HG03025 (cell line): ENCODE data around the gene UFSP1.

Experiments
- ATAC-seq: cut with Tn5 transposase; IDR thresholded peaks from one replicate; pipeline ENCODE4 v1.9.1; 2021; ENCODE audit warnings: mild to moderate bottlenecking, moderate library complexity; ENCODE audit not compliant: unreplicated experiment, low FRiP score

The UFSP1 gene

DNA sequence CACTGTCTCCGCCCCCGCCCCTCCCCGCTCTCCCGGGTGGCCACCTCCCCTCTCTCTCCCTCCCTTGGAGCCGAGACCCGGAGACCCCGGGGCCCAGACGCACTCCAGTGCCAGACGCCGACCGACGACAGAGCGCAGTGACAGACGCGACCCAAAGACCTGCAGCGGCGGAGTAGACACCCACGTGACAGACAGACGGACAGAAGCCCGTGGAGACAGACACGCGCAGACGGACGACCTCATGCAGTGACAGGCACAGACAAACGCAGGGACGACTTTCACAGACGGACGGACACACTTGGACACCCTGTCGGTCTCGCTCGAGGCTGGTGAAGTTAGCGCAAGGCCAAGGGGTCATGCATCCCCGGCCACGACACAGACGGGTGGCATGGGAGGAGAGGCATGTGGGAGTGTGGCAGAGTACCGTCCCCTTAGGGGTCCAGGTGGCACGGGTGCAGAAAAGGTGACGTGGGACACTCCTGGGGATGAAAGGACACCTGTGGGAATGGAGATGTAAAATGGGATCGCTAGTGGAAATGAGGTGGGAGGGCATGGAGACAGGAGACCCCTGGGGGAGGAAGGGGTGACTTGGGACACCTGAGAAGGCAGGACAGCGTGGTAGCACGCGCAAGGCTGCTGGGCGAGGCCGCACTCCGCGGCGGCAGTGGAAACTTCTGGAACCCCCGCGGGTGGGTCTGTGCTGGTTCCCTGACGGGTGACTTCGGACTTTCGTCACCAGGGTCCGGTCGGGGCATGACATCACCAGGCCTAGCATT, 6.6 kb upstream of the UFSP1 start:
- no peak for ATAC-seq

DNA sequence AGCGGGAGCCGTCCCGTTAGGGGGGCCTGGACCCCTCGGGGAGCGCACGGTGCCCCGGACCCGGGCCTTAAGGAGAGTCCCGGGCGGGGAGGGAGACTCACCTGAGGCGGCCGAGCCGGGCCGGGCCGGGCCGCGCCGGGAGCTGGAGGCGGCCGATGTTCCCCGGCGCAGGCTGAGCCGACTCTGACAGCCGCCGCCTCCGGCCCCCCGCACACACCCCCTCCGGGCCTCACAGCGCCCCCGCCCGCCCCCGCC, 6.1 kb upstream of the UFSP1 start, which contains the start of gene ACHE:
Gene ACHE (minus strand): TSS at position 188 of the 255 bp plus-strand sequence. CDS start 1,656 bp downstream, outside the sequence.
- no peak for ATAC-seq

DNA sequence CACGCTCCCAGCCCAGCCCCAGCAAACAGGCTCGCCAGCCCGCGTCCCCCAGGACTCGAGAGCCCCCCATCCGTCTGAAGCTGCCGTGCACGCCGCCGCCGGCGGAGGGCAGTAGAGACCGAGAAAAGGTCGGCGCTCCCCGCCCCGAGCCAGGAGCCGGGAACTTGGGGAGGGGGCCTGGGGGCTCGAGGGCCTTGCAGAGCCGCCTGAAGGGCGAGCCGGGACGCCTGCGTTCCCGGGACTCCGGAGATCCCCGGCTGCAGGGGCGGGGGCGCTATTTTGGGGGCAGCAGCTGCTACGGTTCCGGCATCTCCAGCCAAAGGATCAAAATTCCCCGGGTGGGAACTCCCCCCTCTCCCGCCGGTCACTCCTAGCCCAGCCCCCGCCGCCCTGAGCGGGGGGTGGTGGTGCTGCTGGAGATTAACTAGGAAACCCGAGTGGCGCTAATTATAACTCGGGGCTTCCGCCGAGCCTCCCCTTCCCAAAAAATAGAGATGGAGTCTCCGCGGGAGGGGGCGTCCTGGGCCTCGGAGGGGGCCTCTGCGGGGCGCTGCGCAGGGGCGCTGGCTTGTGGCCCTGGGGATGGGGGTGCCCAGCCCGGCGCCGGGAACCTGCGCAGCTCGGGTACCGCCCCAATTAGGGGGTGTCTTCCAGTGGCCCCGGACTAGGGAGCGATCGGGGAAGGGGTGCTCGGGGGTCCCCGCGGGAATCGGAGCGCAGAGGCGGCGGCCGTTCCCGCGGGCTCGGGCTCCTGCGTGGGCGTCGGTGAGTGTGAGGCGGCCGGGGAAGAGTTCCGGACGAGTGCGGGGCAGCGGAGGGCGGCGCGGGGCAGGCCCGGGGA, 5.6 kb upstream of the UFSP1 start:
- ATAC-seq = no peak

DNA sequence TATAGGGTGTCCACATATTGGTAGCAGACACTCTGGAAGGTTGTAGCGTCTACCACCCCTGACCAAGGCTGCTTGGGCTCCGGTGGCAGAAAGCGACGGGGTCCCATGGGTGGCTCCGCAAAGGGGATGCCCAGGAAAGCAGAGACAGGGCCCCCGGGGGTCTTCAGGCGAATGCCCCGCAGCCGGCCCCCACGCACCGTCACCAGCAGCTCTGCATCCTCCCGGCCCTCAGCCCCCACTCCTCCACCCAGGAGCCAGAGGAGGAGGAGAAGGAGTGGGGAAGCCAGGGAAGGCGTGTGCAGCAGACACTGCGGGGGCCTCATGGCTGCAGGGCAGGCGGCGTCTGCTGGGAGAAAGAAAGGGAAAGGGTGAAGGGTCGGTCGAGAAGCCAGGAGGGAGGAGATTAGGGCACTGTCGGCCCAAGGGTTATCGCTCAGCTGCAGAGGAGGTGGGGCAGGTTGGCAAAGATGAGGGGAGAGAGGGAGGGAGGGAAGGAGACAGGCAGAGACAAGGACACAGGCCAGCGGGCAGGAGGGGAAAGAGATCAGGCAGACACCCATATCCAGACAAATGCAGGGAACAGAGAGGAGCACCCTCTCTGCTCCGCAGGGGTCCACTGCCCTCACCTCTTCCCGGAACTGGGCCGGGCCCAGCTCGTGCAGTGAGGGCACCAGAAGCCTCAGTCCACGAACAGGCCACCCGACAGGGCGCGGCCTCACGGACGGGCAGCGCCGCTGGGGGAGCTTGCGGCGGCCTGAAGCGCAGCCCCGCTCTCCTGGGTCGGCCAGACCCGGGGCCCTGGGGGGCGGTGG, 4.6 kb upstream of the UFSP1 start:
- ATAC-seq = no peak

DNA sequence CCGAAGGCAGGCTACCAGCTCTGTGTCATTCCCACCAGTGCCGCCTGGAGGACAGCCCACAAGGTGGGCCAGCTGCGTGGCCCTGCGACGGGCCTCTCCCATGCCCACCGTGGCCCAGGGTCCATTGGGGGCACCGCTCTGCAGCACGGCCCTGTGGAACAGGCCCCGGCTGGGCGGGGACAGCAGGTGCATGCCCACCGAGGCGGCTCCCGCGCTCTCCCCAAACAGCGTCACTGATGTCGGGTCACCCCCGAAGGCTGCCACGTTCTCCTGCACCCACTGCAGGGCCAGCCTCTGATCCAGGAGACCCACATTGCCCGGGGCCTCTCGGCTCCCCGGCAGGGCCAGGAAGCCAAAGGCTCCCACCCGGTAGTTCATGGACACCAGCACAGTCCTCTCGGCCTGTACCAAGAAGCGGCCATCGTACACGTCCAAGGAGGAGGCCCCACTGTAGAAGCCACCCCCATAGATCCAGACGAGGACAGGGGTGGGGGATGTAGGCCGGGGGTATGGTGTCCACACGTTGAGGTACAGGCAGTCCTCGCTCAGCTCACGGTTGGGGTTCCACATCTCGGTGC, 3.9 kb upstream of the UFSP1 start:
- ATAC-seq = no peak

DNA sequence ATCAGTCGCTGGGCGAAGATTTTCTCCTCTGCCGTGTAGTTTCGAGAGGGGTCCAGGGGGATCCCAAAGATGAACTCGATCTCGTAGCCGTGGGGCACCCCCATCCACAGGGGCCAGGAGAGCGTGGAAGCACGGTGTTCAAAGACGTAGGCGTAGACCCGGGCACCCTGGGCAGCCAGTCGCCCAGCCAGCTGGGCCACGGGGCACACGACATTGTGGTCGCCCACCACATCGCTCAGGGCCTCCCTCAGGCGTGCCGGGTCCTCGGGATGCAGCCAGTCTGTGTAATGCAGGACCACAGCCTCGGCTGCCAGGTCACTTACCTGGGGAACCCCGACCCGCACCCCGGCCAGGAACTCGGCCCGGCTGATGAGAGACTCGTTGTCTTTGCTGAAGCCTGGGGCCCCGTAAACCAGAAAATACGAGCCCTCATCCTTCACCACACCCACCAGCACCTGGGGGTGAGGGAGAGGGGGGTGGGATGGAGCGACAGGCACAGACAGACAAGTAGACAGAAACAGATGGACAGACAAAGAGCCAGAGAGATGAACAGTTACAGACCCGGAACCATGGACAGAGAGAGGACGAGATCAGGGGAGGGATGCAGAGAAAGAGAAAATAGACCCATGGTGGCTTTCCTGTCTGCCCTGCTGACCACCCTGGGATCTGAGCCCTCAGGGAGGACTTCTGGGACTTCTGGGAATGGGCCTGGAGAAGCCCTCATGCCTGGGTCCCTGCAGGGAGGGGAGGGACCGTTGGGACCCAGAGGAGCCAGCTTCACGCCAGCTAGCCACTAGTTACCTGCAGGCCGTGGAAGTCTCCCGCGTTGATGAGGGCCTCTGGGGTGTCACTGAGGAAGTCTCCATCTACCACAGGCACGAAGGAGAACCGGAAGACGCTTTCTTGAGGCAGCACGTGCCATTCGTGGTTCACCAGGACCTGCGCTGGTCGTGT, 3.1 kb upstream of the UFSP1 start:
- ATAC-seq = no peak

DNA sequence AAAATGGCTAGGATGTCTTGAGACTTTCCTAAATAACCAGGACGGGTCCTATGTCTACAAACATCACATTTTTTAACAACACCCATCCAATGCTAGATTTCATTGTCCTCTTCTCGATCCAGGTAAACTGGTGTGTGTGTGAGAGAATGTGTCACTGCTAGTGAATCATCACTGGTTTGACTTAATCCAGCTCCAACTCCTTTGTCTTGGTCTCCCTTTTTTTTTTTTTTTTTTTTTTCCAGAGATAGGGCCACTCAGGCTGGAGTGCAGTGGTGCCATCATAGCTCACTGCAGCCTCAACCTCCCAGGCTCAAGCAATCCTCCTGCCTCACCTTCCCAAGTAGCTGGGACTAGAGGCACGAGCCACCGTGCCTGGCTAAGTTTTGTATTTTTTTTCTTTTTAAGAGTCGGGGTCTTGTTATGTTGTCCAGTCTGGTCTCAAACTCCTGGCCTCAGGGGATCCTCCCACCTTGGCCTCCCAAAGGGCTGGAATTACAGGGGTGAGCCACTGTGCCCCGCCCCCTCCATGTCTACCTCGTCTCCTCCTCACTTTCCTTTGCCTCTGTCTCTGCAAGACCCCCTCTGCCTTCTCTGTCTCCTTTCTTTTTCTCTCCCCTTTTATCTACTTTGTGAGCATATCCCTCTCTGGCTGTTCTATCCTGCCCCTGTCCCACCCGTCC, 2.2 kb upstream of the UFSP1 start:
- no peak for ATAC-seq

DNA sequence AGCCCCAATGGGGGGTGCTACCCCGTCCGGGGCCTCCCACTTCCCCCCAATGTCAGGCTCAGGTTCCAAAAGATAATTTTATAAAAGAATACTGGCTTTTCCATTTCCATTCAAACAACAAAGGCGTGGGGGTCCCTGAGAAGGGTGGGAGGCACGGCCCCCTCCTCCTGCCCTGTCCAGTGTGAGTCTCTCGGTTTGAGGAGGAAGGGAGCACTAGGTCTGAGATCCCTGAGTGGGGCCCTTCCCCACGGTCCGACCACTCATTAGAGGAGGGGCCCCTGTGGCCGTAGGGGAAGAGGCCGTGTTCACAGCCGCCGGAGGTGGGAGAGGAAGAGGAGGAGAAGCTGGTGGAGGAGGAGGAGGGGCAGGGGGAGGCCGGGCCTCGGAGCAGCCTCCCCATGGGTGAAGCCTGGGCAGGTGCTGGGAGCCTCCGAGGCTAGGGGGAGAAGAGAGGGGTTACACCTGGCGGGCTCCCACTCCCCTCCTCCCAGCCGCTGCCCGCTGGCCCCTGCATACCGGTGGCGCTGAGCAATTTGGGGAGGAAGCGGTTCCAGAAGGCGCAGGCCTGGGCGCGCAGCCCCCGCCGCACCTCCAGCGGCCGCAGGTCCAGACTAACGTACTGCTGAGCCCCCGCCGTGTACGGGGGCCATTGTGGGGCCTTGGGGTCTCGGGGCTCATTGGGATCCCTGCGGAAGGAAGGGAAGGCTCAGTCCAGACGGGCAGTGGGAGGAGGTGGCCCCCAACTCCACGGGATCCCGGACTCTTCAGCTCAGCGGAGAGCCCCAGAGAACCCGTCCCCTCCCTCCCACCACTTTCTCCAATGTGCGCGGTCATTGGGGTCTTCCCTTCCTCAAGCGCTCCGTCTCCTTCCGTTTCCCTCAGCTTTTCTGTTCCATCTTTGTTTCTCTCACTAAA, 1.4 kb upstream of the UFSP1 start:
- ATAC-seq = no peak

DNA sequence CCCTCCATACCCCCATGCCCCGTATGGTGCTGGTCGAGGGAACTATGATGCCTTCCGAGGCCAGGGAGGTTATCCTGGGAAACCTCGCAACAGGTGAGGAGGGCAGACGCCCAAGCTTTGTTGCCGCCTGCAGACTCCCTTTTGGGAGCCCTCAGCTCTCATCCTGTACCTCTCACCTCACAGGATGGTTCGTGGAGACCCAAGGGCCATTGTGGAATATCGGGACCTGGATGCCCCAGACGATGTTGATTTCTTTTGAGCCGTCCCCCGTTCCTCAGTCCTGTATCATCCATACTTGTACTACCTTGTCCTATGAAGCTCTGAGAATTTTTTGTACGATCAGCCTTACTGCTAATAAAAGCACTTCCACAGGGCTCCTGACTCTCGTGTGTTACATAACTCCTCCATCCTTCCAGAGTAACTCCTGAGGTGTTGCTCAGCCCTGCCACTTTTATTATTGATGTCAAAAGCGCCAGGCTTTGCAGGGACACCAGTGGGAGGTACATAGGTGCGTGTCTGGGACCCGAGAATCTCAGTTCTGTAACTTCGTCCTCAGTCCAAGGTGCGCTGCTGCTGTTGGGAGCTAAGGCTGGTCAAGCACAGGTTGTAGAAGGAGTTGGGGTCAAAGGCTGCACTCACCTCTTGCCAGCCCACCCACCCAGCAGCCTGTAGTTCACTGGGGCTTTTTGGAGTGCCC, 1.1 kb downstream of the UFSP1 start:
- no peak for ATAC-seq

DNA sequence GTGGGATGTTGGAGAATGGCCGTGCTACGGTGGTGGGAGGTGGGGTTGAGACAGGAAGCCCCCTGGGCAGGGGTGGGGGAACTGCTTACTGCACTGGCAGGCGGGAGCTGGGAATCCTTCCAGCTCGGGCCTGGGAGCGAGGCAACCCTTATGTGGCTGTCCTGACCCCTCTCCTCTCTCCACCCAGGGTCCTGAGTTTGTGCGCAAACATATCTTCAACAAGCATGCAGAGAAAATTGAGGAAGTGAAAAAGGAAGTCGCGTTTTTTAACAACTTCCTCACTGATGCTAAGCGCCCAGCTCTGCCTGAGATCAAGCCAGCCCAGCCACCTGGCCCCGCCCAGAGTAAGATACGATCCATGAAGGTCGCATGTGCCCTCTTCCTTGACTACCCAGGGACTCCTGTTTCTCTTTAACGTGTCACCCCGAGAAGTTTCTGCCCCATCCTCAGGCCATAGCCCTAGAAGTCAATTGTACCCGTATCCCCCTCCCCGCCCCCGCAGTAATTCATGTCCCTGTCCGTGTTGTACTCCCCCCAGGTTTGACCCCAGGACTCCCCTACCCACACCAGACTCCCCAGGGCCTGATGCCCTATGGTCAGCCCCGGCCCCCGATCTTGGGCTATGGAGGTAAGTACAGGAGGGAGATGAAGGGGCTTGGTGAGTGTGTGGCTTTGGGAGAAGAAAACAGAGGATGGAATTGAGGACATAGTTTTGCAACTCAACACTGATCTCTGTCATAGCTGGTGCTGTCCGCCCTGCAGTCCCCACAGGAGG, 1.8 kb downstream of the UFSP1 start:
- ATAC-seq = no peak

DNA sequence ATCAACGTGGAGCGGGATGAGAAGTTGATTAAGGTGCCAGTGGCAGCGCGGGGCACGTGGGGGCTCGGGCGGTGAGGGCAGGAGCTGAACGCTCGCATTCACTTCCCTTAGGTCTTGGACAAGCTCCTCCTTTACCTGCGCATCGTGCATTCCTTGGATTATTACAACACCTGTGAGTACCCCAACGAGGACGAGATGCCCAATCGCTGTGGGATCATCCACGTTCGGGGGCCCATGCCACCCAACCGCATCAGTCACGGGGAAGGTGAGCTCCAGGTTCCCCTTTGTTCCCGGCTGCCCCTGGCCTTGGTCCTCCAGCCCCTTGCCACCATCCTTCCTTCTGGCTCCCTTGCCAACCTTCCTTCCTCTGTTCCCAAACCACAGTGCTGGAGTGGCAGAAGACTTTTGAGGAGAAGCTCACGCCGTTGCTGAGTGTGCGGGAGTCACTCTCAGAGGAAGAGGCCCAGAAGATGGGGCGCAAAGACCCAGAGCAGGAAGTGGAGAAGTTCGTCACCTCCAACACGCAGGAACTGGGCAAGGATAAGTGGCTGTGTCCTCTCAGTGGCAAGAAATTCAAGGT, 2.5 kb downstream of the UFSP1 start:
- no peak for ATAC-seq

DNA sequence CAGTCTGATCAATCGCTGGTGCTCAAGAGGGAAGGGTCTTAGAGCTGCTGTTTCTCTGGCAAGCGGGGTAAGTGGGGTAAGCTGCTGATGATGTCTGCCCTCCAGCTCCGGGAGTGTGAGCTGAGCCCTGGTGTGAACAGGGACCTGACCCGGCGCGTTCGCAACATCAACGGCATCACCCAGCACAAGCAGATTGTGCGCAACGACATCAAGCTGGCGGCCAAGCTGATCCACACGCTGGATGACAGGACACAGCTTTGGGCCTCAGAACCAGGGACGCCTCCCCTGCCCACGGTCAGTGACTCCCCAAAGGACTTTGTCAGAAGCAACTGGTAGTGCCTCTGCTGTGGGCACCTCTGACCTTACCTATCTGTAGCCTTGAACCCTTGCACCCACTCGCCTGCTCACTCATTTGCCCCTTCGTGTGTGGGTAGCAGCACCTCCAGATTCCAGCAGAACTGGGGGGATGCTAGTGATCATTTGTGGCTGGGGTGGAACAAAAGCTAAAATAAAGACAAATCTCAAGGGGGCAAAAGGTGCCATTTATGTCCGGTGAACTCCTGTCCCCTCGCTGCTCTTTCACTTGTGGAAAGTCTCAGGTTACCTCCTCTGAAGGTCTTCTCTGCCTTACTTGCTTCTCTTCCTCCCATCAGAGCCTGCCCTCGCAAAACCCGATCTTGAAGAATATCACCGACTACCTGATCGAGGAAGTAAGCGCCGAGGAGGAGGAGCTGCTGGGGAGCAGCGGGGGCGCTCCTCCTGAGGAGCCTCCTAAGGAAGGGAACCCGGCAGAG, 3.2 kb downstream of the UFSP1 start:
- ATAC-seq = no peak

DNA sequence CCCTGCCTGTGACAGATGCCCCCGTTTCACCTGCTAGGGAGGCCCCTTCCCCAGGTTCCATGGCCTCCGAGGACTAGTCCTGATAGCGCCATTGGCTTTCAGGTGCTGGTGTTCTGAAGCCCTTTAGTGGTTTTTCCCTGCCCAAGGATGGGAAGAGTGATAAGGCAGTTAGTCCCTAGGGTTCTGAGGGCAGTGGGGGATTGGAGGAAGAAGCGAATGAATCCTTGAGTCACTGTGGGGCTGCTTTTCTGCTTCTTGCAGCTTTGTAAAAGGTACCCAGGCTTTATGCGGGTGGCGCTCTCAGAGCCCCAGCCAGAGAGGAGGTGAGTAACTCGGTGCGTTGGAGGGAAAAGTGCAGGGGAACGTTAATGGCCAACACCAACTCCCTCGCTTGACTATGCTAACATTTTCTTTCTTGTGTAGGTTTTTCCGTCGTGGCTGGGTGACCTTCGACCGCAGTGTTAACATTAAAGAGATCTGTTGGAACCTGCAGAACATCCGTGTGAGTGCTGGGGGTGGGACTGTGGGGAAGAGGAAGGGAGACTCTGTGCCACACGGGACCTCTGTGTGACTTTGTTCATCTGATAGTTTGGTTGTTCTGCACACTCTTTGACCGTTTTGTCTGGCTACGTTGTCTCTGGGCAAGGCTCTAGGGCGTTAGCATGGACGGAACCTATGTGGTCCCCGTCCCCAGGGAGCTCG, 3.9 kb downstream of the UFSP1 start:
- ATAC-seq = no peak

DNA sequence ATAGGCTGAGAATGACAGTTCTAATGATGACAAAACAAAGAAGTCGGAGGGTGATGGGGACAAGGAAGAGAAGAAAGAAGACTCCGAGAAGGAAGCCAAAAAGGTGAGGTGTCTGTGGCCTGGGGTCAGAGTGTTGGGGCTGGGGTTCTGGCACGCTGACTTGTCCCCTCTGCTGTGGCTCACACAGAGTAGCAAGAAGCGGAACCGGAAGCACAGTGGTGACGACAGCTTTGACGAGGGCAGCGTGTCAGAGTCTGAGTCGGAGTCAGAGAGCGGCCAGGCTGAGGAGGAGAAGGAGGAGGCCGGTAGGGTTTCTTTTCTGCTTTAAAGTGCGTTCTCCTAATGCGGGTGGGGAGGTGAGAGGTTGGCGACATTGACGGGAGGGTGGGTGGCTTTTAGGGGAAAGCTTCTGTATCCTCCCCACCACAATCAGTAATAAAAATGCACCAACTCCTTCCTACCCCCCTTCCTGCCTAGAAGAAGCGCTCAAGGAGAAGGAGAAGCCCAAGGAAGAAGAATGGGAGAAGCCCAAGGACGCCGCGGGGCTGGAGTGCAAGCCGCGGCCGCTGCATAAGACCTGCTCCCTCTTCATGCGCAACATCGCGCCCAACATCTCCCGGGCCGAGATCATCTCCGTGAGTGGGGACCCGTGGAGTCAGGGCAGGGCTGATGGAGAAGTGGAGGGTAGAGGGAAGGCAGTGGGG, 4.6 kb downstream of the UFSP1 start:
- ATAC-seq = no peak
